Measurements from ENCODE around the gene OTC. TPM values are rescaled to one million over a fixed set of nuclear protein-coding genes. Genes with fewer than 3 reads are reported as not detected.

OTC gene
- total and polyA plus RNA-seq, 7 experiments from 2014 or later = not detected

- Histone ChIP-seq H3K9me3 (ENCODE audit: control insufficient read depth in 2 of 3, low read length in 3 of 3) (no peaks in the 10 kb centered on the region), H3K27me3 (ENCODE audit: control insufficient read depth in 2 of 2, insufficient read depth in 2 of 2, low read length in 2 of 2) (no peaks in the 10 kb centered on the region), H3K4me1 (ENCODE audit: control insufficient read depth in 2 of 2, insufficient read depth in 2 of 2, low read length in 2 of 2) (no peaks in the 10 kb centered on the region), H3K27ac (ENCODE audit: low read depth, low read length) (no peak overlapping the region), H3K4me3 (ENCODE audit: low read length) (no peak overlapping the region), H3K36me3 (ENCODE audit: control insufficient read depth in 2 of 3, insufficient read depth in 3 of 3, low read length in 3 of 3) (no peaks in the 10 kb centered on the region)
- Mint-ChIP-seq H3K4me1 (no peaks in the 10 kb centered on the region), H3K9me3 (no peaks in the 10 kb centered on the region), H3K27ac (no peak overlapping the region), H3K27me3 (peaks cover 0 to 3% (median under 1%) of the 10 kb centered on the region in 5 donors), H3K4me3 (no peak overlapping the region), H3K36me3 (no peaks in the 10 kb centered on the region)
- no peak for ATAC-seq
- CTCF ChIA-PET = no interaction called here
- no peak for DNase-seq
- intact Hi-C loops (cut with micrococcal nuclease) = no loop called here
- POLR2A ChIA-PET = no interaction called here
Measured at GRCh38 chrX:38437093-38437492, 84.7 kb downstream of the OTC start.

DNA sequence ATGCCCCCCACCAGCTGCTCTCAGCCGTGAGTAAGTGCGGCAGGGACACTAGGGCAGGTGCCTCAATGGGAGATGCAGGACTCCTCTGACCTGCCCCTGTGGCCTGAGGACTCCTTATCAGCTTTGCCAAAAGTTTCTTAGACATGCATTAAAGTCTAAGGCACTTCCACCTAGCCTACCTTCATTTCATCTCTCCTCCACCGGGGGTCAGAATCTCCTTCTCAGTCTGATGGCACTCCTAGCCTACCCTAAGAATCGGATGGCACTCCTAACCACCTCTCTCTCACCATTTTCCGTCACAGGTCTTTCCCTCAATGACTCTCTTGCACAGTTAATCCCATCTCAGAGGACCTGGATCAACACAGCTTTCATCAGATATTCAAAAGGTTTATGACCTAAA is 85.9 kb downstream of the OTC start:
- ChIA-PET POLR2A (no interaction called here), CTCF (no interaction called here)
- no peaks in the 10 kb centered on the region for H3K36me3 ChIP-seq (ENCODE audit: control insufficient read depth in 2 of 3, insufficient read depth in 3 of 3, low read length in 3 of 3)
- no peaks in the 10 kb centered on the region for H3K9me3 ChIP-seq (ENCODE audit: control insufficient read depth in 2 of 3, low read length in 3 of 3)
- H3K4me1 ChIP-seq (ENCODE audit: control insufficient read depth in 2 of 2, insufficient read depth in 2 of 2, low read length in 2 of 2) = no peaks in the 10 kb centered on the region
- H3K4me3 ChIP-seq (ENCODE audit: low read length) = no peak overlapping the region
- Mint-ChIP-seq H3K9me3 (no peaks in the 10 kb centered on the region), H3K27me3 (peaks cover 0 to 3% (median 0%) of the 10 kb centered on the region in 5 donors), H3K27ac (no peak overlapping the region), H3K36me3 (no peaks in the 10 kb centered on the region), H3K4me1 (no peaks in the 10 kb centered on the region), H3K4me3 (no peak overlapping the region)
- DNase-seq (no peak), ATAC-seq (no peak)
- H3K27ac ChIP-seq (ENCODE audit: low read depth, low read length) = no peak overlapping the region
- H3K27me3 ChIP-seq (ENCODE audit: control insufficient read depth in 2 of 2, insufficient read depth in 2 of 2, low read length in 2 of 2) = no peaks in the 10 kb centered on the region
- intact Hi-C loops (cut with micrococcal nuclease) = no loop called here

DNA sequence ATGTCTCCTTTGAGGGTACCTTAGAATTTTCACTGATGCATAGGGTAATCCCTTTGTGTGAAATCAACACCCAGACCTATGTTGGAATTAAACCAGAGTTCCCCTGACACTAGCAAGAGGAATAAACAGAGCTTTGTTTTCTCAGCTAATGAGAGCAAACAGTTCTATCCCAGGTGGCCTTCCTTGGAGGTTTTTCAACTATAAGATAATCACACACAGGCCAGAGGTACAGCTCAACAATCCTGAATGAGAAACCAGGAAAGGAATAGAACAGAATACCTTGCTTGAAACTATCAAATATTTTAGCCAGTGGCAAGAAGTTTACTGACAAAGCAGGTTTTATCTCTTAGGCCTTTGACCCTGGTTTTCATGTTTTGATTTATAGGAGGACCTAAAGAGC is 100.2 kb downstream of the OTC start:
- peaks cover 0 to 7% (median 0%) of the 10 kb centered on the region in 11 donors for H3K9me3 Mint-ChIP-seq
- H3K4me1 Mint-ChIP-seq = no peaks in the 10 kb centered on the region
- H3K27me3 Mint-ChIP-seq = peaks cover 0 to 12% (median 4%) of the 10 kb centered on the region in 5 donors
- Histone ChIP-seq H3K27me3 (ENCODE audit: control insufficient read depth in 2 of 2, insufficient read depth in 2 of 2, low read length in 2 of 2) (no peaks in the 10 kb centered on the region), H3K4me1 (ENCODE audit: control insufficient read depth in 2 of 2, insufficient read depth in 2 of 2, low read length in 2 of 2) (no peaks in the 10 kb centered on the region), H3K4me3 (ENCODE audit: low read length) (no peak overlapping the region), H3K9me3 (ENCODE audit: control insufficient read depth in 2 of 3, low read length in 3 of 3) (no peaks in the 10 kb centered on the region), H3K36me3 (ENCODE audit: control insufficient read depth in 2 of 3, insufficient read depth in 3 of 3, low read length in 3 of 3) (no peaks in the 10 kb centered on the region), H3K27ac (ENCODE audit: low read depth, low read length) (no peak overlapping the region)
- H3K36me3 Mint-ChIP-seq = no peaks in the 10 kb centered on the region
- ChIA-PET CTCF (no interaction called here), POLR2A (no interaction called here)
- DNase-seq (no peak), ATAC-seq (no peak)
- no peak overlapping the region for H3K27ac Mint-ChIP-seq
- H3K4me3 Mint-ChIP-seq = no peak overlapping the region
- intact Hi-C loops (cut with micrococcal nuclease) = no loop called here

GRCh38 chrX:38458071-38458470 is 105.7 kb downstream of the OTC start:
- Mint-ChIP-seq H3K36me3 (no peaks in the 10 kb centered on the region), H3K27ac (no peak overlapping the region), H3K9me3 (peaks cover 0 to 9% (median 2%) of the 10 kb centered on the region in 11 donors), H3K4me3 (no peak overlapping the region), H3K27me3 (peaks cover 0 to 8% (median 0%) of the 10 kb centered on the region in 5 donors), H3K4me1 (no peaks in the 10 kb centered on the region)
- no peak overlapping the region for H3K27ac ChIP-seq (ENCODE audit: low read depth, low read length)
- POLR2A ChIA-PET = no interaction called here
- DNase-seq = no peak
- intact Hi-C loops (cut with micrococcal nuclease) = no loop called here
- no peaks in the 10 kb centered on the region for H3K36me3 ChIP-seq (ENCODE audit: control insufficient read depth in 2 of 3, insufficient read depth in 3 of 3, low read length in 3 of 3)
- no peaks in the 10 kb centered on the region for H3K27me3 ChIP-seq (ENCODE audit: control insufficient read depth in 2 of 2, insufficient read depth in 2 of 2, low read length in 2 of 2)
- no peak for ATAC-seq
- H3K9me3 ChIP-seq (ENCODE audit: control insufficient read depth in 2 of 3, low read length in 3 of 3) = no peaks in the 10 kb centered on the region
- CTCF ChIA-PET = no interaction called here
- H3K4me3 ChIP-seq (ENCODE audit: low read length) = no peak overlapping the region
- no peaks in the 10 kb centered on the region for H3K4me1 ChIP-seq (ENCODE audit: control insufficient read depth in 2 of 2, insufficient read depth in 2 of 2, low read length in 2 of 2)

DNA sequence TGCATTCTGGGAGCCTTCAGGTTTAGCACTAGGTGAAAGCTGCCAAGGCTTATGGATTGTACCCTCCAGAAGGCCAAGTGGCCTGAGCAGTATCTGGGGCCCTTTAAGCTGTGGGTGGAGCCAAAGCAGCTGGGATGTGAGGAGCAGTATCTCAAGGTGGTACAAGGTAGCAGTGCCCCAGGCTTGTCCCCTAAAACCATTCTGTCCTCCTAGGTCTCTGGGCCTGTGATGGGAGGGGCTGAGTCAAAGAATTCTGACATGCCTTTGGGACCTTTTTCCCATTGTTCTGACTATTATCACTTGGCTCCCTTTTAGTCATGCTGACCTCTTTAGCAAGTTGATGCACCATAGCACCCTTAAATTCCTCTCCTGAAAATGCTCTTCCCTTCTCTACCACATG is 109.9 kb downstream of the OTC start:
- Mint-ChIP-seq H3K27ac (no peak overlapping the region), H3K9me3 (peaks cover 0 to 9% (median 0%) of the 10 kb centered on the region in 11 donors), H3K4me3 (no peak overlapping the region), H3K36me3 (no peaks in the 10 kb centered on the region), H3K27me3 (peaks cover 0 to 14% (median 4%) of the 10 kb centered on the region in 5 donors), H3K4me1 (no peaks in the 10 kb centered on the region)
- Histone ChIP-seq H3K4me1 (ENCODE audit: control insufficient read depth in 2 of 2, insufficient read depth in 2 of 2, low read length in 2 of 2) (no peaks in the 10 kb centered on the region), H3K27ac (ENCODE audit: low read depth, low read length) (no peak overlapping the region), H3K27me3 (ENCODE audit: control insufficient read depth in 2 of 2, insufficient read depth in 2 of 2, low read length in 2 of 2) (no peaks in the 10 kb centered on the region), H3K36me3 (ENCODE audit: control insufficient read depth in 2 of 3, insufficient read depth in 3 of 3, low read length in 3 of 3) (no peaks in the 10 kb centered on the region), H3K4me3 (ENCODE audit: low read length) (no peak overlapping the region), H3K9me3 (ENCODE audit: control insufficient read depth in 2 of 3, low read length in 3 of 3) (no peaks in the 10 kb centered on the region)
- no peak for DNase-seq
- no peak for ATAC-seq
- intact Hi-C loops (cut with micrococcal nuclease) = no loop called here
- CTCF ChIA-PET = no interaction called here
- POLR2A ChIA-PET = no interaction called here

GRCh38 chrX:38465686-38466085 is 113.3 kb downstream of the OTC start:
- peaks cover 0 to 9% (median 6%) of the 10 kb centered on the region in 5 donors for H3K27me3 Mint-ChIP-seq
- ATAC-seq = no peak
- Histone ChIP-seq H3K4me1 (ENCODE audit: control insufficient read depth in 2 of 2, insufficient read depth in 2 of 2, low read length in 2 of 2) (no peaks in the 10 kb centered on the region), H3K27me3 (ENCODE audit: control insufficient read depth in 2 of 2, insufficient read depth in 2 of 2, low read length in 2 of 2) (no peaks in the 10 kb centered on the region), H3K27ac (ENCODE audit: low read depth, low read length) (no peak overlapping the region), H3K4me3 (ENCODE audit: low read length) (no peak overlapping the region), H3K36me3 (ENCODE audit: control insufficient read depth in 2 of 3, insufficient read depth in 3 of 3, low read length in 3 of 3) (no peaks in the 10 kb centered on the region), H3K9me3 (ENCODE audit: control insufficient read depth in 2 of 3, low read length in 3 of 3) (no peaks in the 10 kb centered on the region)
- no peak for DNase-seq
- no peak overlapping the region for H3K4me3 Mint-ChIP-seq
- H3K27ac Mint-ChIP-seq = no peak overlapping the region
- no peaks in the 10 kb centered on the region for H3K4me1 Mint-ChIP-seq
- CTCF ChIA-PET = interaction anchor here (0.6 kb wide), 1 partner anchor 359 kb away, joined by 3 read pairs; no protein-coding TSS in a partner anchor
- POLR2A ChIA-PET = no interaction called here
- no peaks in the 10 kb centered on the region for H3K36me3 Mint-ChIP-seq
- H3K9me3 Mint-ChIP-seq = peaks cover 0 to 9% (median 0%) of the 10 kb centered on the region in 11 donors
- intact Hi-C loops (cut with micrococcal nuclease) = no loop called here

DNA sequence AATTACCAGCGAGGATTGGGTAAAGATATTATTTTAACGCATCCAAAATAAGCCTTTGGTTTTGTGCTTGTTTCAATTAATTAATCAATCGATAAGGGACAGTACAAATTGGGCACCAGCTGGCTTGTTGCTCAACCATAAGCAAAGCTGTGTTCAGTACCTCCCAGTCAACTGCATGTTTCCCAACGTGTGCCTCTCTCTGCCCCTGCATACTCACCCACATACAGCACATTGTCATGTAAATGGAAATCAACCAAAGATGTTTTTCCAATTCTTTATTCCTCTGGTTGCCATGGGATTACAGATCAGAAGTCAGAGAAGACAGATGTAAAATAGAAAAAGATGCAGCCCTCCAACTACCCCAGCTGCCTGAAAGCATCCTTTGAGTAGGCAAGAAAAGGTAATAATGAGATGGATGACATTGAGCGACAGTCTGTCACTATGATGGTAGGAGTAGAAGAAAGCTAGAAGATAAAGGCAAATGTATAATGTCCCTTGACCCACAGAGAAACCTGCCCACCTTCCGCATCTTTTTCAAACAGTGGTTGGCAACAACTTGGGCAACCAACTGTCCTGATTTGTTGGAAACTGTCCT is 116.3 kb downstream of the OTC start:
- H3K27me3 Mint-ChIP-seq = peaks cover 0 to 9% (median 6%) of the 10 kb centered on the region in 5 donors
- no peak for ATAC-seq
- ChIA-PET POLR2A (no interaction called here), CTCF (no interaction called here)
- Histone ChIP-seq H3K27me3 (ENCODE audit: control insufficient read depth in 2 of 2, insufficient read depth in 2 of 2, low read length in 2 of 2) (no peaks in the 10 kb centered on the region), H3K9me3 (ENCODE audit: control insufficient read depth in 2 of 3, low read length in 3 of 3) (no peaks in the 10 kb centered on the region), H3K4me1 (ENCODE audit: control insufficient read depth in 2 of 2, insufficient read depth in 2 of 2, low read length in 2 of 2) (no peaks in the 10 kb centered on the region), H3K36me3 (ENCODE audit: control insufficient read depth in 2 of 3, insufficient read depth in 3 of 3, low read length in 3 of 3) (no peaks in the 10 kb centered on the region), H3K4me3 (ENCODE audit: low read length) (no peak overlapping the region), H3K27ac (ENCODE audit: low read depth, low read length) (no peak overlapping the region)
- H3K36me3 Mint-ChIP-seq = no peaks in the 10 kb centered on the region
- intact Hi-C loops (cut with micrococcal nuclease) = no loop called here
- no peak for DNase-seq
- H3K9me3 Mint-ChIP-seq = peaks cover 0 to 5% (median 0%) of the 10 kb centered on the region in 11 donors
- no peak overlapping the region for H3K4me3 Mint-ChIP-seq
- H3K4me1 Mint-ChIP-seq = no peaks in the 10 kb centered on the region
- no peak overlapping the region for H3K27ac Mint-ChIP-seq
